ENCODE results near the gene KRTAP9-6.

GRCh38 chr17:41271858-41272257 lies 6.7 kb downstream of the KRTAP9-6 start:
- TF ChIP-seq CTCF (IDR thresholded peaks at IDR 0.05) = no peak
- TF ChIP-seq POLR2A (IDR thresholded peaks at IDR 0.05) = no peak
